ENCODE data around the gene NSRP1. TPM values are rescaled to one million over a fixed set of nuclear protein-coding genes. Genes with fewer than 3 reads are reported as not detected.

NSRP1 gene
- polyA plus RNA-seq, 1 donor from 2014 or later = 8.6 TPM

DNA sequence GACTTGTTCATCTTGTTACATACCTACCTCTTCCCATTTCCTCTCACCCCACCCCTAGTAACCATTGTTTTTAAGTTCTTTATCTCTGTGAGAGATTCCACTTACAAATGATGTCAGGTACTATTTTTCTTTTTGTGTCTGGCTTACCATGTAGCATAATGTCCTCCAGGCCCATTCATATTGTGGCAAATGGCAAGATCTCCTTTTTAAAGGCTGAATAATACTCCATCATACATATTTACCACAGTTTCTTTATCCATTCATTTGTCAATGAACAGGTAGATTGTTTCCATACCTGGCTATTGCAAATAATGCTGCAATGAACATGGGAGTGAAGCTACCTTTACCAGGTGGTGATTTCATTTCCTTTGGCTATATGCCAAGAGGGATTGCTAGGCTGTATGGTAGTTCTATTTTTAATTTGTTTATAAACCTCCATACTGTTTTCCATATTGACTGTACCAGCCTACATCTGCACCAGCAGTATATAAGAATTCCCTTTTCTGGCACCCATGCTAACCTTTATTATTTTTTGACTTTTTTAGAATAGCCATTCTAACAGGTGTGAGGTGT, 53.9 kb downstream of the NSRP1 start:
- no peaks in the 10 kb centered on the region for H3F3A ChIP-seq (ENCODE audit: insufficient read depth, low read length, poor library complexity, severe bottlenecking)
- H3K36me3 ChIP-seq (ENCODE audit: insufficient read depth, low read length) = no peaks in the 10 kb centered on the region
- TF ChIP-seq CTCF (IDR thresholded peaks at IDR 0.05; ENCODE audit: poor library complexity, severe bottlenecking) (no peak), MXI1 (conservative IDR thresholded peaks at IDR 0.05; ENCODE audit: poor library complexity, severe bottlenecking) (no peak), EZH2 (IDR thresholded peaks at IDR 0.05; ENCODE audit: borderline replicate concordance, insufficient read depth, low read length, poor library complexity, severe bottlenecking) (no peak), RAD21 (conservative IDR thresholded peaks at IDR 0.05) (no peak), TAF1 (IDR thresholded peaks at IDR 0.05; ENCODE audit: low read depth) (no peak), EP300 (conservative IDR thresholded peaks at IDR 0.05; ENCODE audit: poor library complexity, severe bottlenecking) (no peak), POLR2AphosphoS5 (IDR thresholded peaks at IDR 0.05) (no peak), SMC3 (conservative IDR thresholded peaks at IDR 0.05; ENCODE audit: poor library complexity) (no peak)
- TF ChIP-seq, protein P1, sequence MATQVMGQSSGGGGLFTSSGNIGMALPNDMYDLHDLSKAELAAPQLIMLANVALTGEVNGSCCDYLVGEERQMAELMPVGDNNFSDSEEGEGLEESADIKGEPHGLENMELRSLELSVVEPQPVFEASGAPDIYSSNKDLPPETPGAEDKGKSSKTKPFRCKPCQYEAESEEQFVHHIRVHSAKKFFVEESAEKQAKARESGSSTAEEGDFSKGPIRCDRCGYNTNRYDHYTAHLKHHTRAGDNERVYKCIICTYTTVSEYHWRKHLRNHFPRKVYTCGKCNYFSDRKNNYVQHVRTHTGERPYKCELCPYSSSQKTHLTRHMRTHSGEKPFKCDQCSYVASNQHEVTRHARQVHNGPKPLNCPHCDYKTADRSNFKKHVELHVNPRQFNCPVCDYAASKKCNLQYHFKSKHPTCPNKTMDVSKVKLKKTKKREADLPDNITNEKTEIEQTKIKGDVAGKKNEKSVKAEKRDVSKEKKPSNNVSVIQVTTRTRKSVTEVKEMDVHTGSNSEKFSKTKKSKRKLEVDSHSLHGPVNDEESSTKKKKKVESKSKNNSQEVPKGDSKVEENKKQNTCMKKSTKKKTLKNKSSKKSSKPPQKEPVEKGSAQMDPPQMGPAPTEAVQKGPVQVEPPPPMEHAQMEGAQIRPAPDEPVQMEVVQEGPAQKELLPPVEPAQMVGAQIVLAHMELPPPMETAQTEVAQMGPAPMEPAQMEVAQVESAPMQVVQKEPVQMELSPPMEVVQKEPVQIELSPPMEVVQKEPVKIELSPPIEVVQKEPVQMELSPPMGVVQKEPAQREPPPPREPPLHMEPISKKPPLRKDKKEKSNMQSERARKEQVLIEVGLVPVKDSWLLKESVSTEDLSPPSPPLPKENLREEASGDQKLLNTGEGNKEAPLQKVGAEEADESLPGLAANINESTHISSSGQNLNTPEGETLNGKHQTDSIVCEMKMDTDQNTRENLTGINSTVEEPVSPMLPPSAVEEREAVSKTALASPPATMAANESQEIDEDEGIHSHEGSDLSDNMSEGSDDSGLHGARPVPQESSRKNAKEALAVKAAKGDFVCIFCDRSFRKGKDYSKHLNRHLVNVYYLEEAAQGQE (IDR thresholded peaks at IDR 0.05; ENCODE audit: borderline replicate concordance) = no peak

GRCh38 chr17:30172560-30172959, 55.9 kb downstream of the NSRP1 start:
- TF ChIP-seq MXI1 (conservative IDR thresholded peaks at IDR 0.05; ENCODE audit: poor library complexity, severe bottlenecking) (no peak), TAF1 (IDR thresholded peaks at IDR 0.05; ENCODE audit: low read depth) (no peak), POLR2AphosphoS5 (IDR thresholded peaks at IDR 0.05) (no peak), RAD21 (conservative IDR thresholded peaks at IDR 0.05) (no peak), EZH2 (IDR thresholded peaks at IDR 0.05; ENCODE audit: borderline replicate concordance, insufficient read depth, low read length, poor library complexity, severe bottlenecking) (no peak), CTCF (IDR thresholded peaks at IDR 0.05; ENCODE audit: poor library complexity, severe bottlenecking) (no peak), EP300 (conservative IDR thresholded peaks at IDR 0.05; ENCODE audit: poor library complexity, severe bottlenecking) (no peak), SMC3 (conservative IDR thresholded peaks at IDR 0.05; ENCODE audit: poor library complexity) (no peak)
- TF ChIP-seq, protein P1 (IDR thresholded peaks at IDR 0.05; ENCODE audit: borderline replicate concordance) = no peak
- no peaks in the 10 kb centered on the region for H4K20me1 ChIP-seq (ENCODE audit: insufficient read depth)
- no peaks in the 10 kb centered on the region for H3K79me2 ChIP-seq (replicated peaks; ENCODE audit: insufficient read depth, low read length)
- H3K9me3 ChIP-seq (ENCODE audit: low read length) = no peaks in the 10 kb centered on the region
- no peaks in the 10 kb centered on the region for H3K9me2 ChIP-seq (ENCODE audit: insufficient read depth, low read length)
- H2AFZ ChIP-seq (ENCODE audit: low read depth, low read length) = no peak overlapping the region
- no peak overlapping the region for H3K4me3 ChIP-seq (ENCODE audit: low read length)
- H3F3A ChIP-seq (ENCODE audit: insufficient read depth, low read length, poor library complexity, severe bottlenecking) = no peaks in the 10 kb centered on the region
- no peaks in the 10 kb centered on the region for H3K36me3 ChIP-seq (ENCODE audit: insufficient read depth, low read length)
- H3K4me2 ChIP-seq (ENCODE audit: low read length) = no peak overlapping the region
- H3K27ac ChIP-seq (ENCODE audit: low read length) = no peak overlapping the region
- no peaks in the 10 kb centered on the region for H3K27me3 ChIP-seq (ENCODE audit: insufficient read depth, low read depth, low read length)
- no peak overlapping the region for H3K9ac ChIP-seq (ENCODE audit: low read length)

More for the DNA sequence above, 53.9 kb downstream of the NSRP1 start:
- Histone ChIP-seq H3K79me2 (replicated peaks; ENCODE audit: insufficient read depth, low read length) (no peaks in the 10 kb centered on the region), H3K4me3 (ENCODE audit: low read length) (no peak overlapping the region), H3K27me3 (ENCODE audit: insufficient read depth, low read depth, low read length) (no peaks in the 10 kb centered on the region), H3K27ac (ENCODE audit: low read length) (no peak overlapping the region), H3K4me2 (ENCODE audit: low read length) (no peak overlapping the region), H2AFZ (ENCODE audit: low read depth, low read length) (no peak overlapping the region), H3K9me3 (ENCODE audit: low read length) (no peaks in the 10 kb centered on the region), H3K9me2 (ENCODE audit: insufficient read depth, low read length) (no peaks in the 10 kb centered on the region), H3K9ac (ENCODE audit: low read length) (no peak overlapping the region), H4K20me1 (ENCODE audit: insufficient read depth) (no peaks in the 10 kb centered on the region)

All from neural cell (in vitro differentiated cells).